SK-N-MC (cell line): ENCODE measurements around the gene AQP6.
"Not testable (repeated sequence)": the region's sequence is repeated elsewhere in the genome, so short reads cannot be mapped to it uniquely, and the experiment has no call there.

ENCODE experiments used
- EZH2 ChIP-seq: fragments of 200-600 bp; sonication (generic); IDR thresholded peaks from one replicate; pipeline ENCODE4 v1.6.1; 2017; ENCODE audit warnings: antibody characterized with exemption
- FOXP2 ChIP-seq: optimal IDR thresholded peaks from 2 replicates; pipeline ENCODE3; 2011; ENCODE audit warnings: mild to moderate bottlenecking, moderate library complexity; ENCODE audit not compliant: insufficient read depth; ENCODE audit errors: extremely low read length, control extremely low read depth
- POLR2AphosphoS5 ChIP-seq: IDR thresholded peaks from 2 replicates; pipeline ENCODE4 v1.6.1; 2012; ENCODE audit warnings: mild to moderate bottlenecking, low read depth, low read length, borderline replicate concordance

- TF ChIP-seq EZH2, POLR2AphosphoS5, FOXP2: not testable (repeated sequence)
Measured at GRCh38 chr12:49989400-49989799, 16.7 kb downstream of the AQP6 start.
